Endothelial cell of umbilical vein (primary cell): ENCODE measurements around the gene SPINT3. TPM values are rescaled to one million over a fixed set of nuclear protein-coding genes. Genes with fewer than 3 reads are reported as not detected.

Experiments
- BruUV-seq: library from RNA; stranded (reverse); fragments of 400-500 nt; replicated peaks from 2 replicates; lab custom pipeline; 2021; lab: Mats Ljungman, UMichigan
- CTCF ChIA-PET: fragments of 300-600, 350-600 bp; sonication (Branson Sonifier 250); formaldehyde crosslinking; loops from one replicate; lab custom pipeline; 2021; ENCODE audit warnings: antibody characterized with exemption, inconsistent platforms; lab: Charles Lee
- POLR2A ChIA-PET: fragments of 300-600, 350-600 bp; sonication (Branson Sonifier 250); formaldehyde crosslinking; loops from one replicate; lab custom pipeline; 2021; ENCODE audit warnings: antibody characterized with exemption, inconsistent platforms; lab: Charles Lee
- DNase-seq: peaks from one replicate; pipeline ENCODE4 v3.0.0-alpha.2; 2011; ENCODE audit warnings: low read depth, low spot score
- FAIRE-seq: peaks from 2 replicates; lab custom pipeline; 2011; peaks lifted over from hg19 to GRCh38; lab: Jason Lieb, UNC
- H2AFZ ChIP-seq: 2 replicates; pipeline ENCODE4 v1.6.0; 2012; ENCODE audit warnings: low read depth, low read length, control low read depth, inconsistent platforms
- H3K27ac ChIP-seq: 2 replicates; pipeline ENCODE4 v1.5.1; 2011; ENCODE audit warnings: low read depth, mild to moderate bottlenecking, control low read depth, low read length, moderate library complexity; ENCODE audit not compliant: insufficient read depth
- H3K27me3 ChIP-seq, 2 experiments: 2 replicates each; pipeline versions ENCODE4 v1.6.0 to v1.6.1; 2011; ENCODE audit warnings: low read length in 2 of 2, mixed read lengths in 1 of 2; ENCODE audit not compliant: control insufficient read depth in 2 of 2, insufficient read depth in 2 of 2
- H3K36me3 ChIP-seq, 2 experiments: 2 replicates in 1 of 2; 3 replicates in 1 of 2; pipeline ENCODE4 v1.5.1; 2011; ENCODE audit warnings: low read length in 2 of 2, mild to moderate bottlenecking in 1 of 2, moderate library complexity in 1 of 2; ENCODE audit not compliant: control insufficient read depth in 2 of 2, insufficient read depth in 2 of 2; ENCODE audit errors: extremely low read depth in 1 of 2
- H3K4me1 ChIP-seq: 3 replicates; pipeline ENCODE4 v1.5.1; 2011; ENCODE audit warnings: mild to moderate bottlenecking, low read length; ENCODE audit not compliant: control insufficient read depth, insufficient read depth; ENCODE audit errors: extremely low read depth
- H3K4me2 ChIP-seq: 2 replicates; pipeline ENCODE4 v1.6.1; 2011; ENCODE audit warnings: low read length, control low read depth, mixed read lengths; ENCODE audit not compliant: insufficient read depth
- H3K4me3 ChIP-seq, 3 experiments: fragments of 200-600 bp in 1 of 3; sonication (generic), shearing (Covaris generic) in 1 of 3; replicated peaks in 1 of 3; 2 replicates each; pipeline ENCODE4 v1.5.1; 2011 to 2016; ENCODE audit warnings: control low read depth in 3 of 3, low read length in 3 of 3, mild to moderate bottlenecking in 2 of 3, inconsistent platforms in 1 of 3, low read depth in 1 of 3, moderate library complexity in 1 of 3; ENCODE audit not compliant: insufficient read depth in 1 of 3
- H3K79me2 ChIP-seq: 2 replicates; pipeline ENCODE4 v1.6.0; 2012; ENCODE audit warnings: low read length, inconsistent platforms; ENCODE audit not compliant: control insufficient read depth, insufficient read depth
- H3K9ac ChIP-seq: replicated peaks from 2 replicates; pipeline ENCODE3; 2011; ENCODE audit warnings: low read length, control low read depth; ENCODE audit not compliant: insufficient read depth; ENCODE audit errors: extremely low read depth
- H3K9me1 ChIP-seq: replicated peaks from 3 replicates; pipeline ENCODE4 v1.6.0; 2011; ENCODE audit warnings: mild to moderate bottlenecking, low read length; ENCODE audit not compliant: control insufficient read depth, insufficient read depth; ENCODE audit errors: extremely low read depth
- H3K9me3 ChIP-seq: replicated peaks from 2 replicates; pipeline ENCODE4 v1.5.1; 2012; ENCODE audit warnings: low read length, inconsistent platforms; ENCODE audit not compliant: control insufficient read depth, insufficient read depth
- H4K20me1 ChIP-seq: replicated peaks from 2 replicates; pipeline ENCODE3; 2011; ENCODE audit warnings: mild to moderate bottlenecking, low read length; ENCODE audit not compliant: control insufficient read depth, insufficient read depth; ENCODE audit errors: extremely low read depth
- CTCF ChIP-seq, 2 donors: IDR thresholded peaks; 1 replicate in 1 of 2; 2 replicates in 1 of 2; pipeline ENCODE4 v1.5.1; 2011; ENCODE audit warnings: low read length in 2 of 2, mild to moderate bottlenecking in 2 of 2, moderate library complexity in 2 of 2, control low read depth in 1 of 2, inconsistent platforms in 1 of 2, low read depth in 1 of 2; ENCODE audit not compliant: insufficient read depth in 1 of 2; ENCODE audit errors: extremely low read depth in 1 of 2
- EZH2 ChIP-seq: IDR thresholded peaks from 2 replicates; pipeline ENCODE4 v1.6.1; 2012; ENCODE audit warnings: borderline replicate concordance, low read depth, mild to moderate bottlenecking, moderate library complexity, low read length, inconsistent platforms; ENCODE audit not compliant: severe bottlenecking
- FOS ChIP-seq: IDR thresholded peaks from 2 replicates; pipeline ENCODE4 v1.6.1; 2011; ENCODE audit warnings: mild to moderate bottlenecking, low read length, moderate library complexity, borderline replicate concordance; ENCODE audit not compliant: insufficient read depth
- GATA2 ChIP-seq: IDR thresholded peaks from 2 replicates; pipeline ENCODE4 v1.7.0; 2011; ENCODE audit warnings: low read depth, mild to moderate bottlenecking, moderate library complexity, mixed read lengths, low read length; ENCODE audit not compliant: insufficient read length, insufficient read depth
- JUN ChIP-seq: IDR thresholded peaks from 2 replicates; pipeline ENCODE4 v1.6.1; 2011; ENCODE audit warnings: borderline replicate concordance, low read depth; ENCODE audit not compliant: insufficient read length, insufficient read depth
- MAX ChIP-seq: IDR thresholded peaks from 2 replicates; pipeline ENCODE4 v1.6.1; 2011; ENCODE audit not compliant: insufficient read depth, insufficient read length
- MYC ChIP-seq: IDR thresholded peaks from one replicate; pipeline ENCODE4 v1.6.1; 2011; ENCODE audit warnings: mild to moderate bottlenecking, low read depth, low read length
- POLR2A ChIP-seq: IDR thresholded peaks from 2 replicates; pipeline ENCODE4 v1.6.1; 2012; ENCODE audit warnings: low read depth, mild to moderate bottlenecking, control low read depth, low read length
- POLR2AphosphoS5 ChIP-seq: IDR thresholded peaks from 2 replicates; pipeline ENCODE4 v1.6.1; 2012; ENCODE audit warnings: low read depth, mild to moderate bottlenecking, control low read depth, low read length, moderate library complexity; ENCODE audit not compliant: insufficient read depth
- dilution Hi-C: fragments of 300-500 bp; cut with MboI; formaldehyde crosslinking; loops from one replicate; pipeline ENCODE4 v1.15.0; 2019; ENCODE audit warnings: low sequenced_read_pairs; ENCODE audit not compliant: extremely low pct_ligation_motif_present
- intact Hi-C: fragments of 100-400 bp; cut with micrococcal nuclease; formaldehyde crosslinking; loops from one replicate; pipeline ENCODE4 v1.10.0; 2022
- polyA plus RNA-seq, 4 experiments: library from polyadenylated mRNA; depleted of rRNA in 3 of 4; stranded (reverse) in 3 of 4; unstranded in 1 of 4; fragments of >200 nt; gene quantifications; 2 replicates each; pipeline versions ENCODE4 v1.2.1 to v1.2.3, GENCODE V29; 2011 to 2012; ENCODE audit warnings: missing spikeins in 1 of 4
- total RNA-seq: library from RNA; stranded (reverse); gene quantifications from 2 replicates; pipeline ENCODE4 v1.2.3, GENCODE V29; 2021

SPINT3 gene
- total and polyA plus RNA-seq, 2 donors (not counting 3 experiments of a cell fraction or from before 2014, with no cell fraction given) = not detected

GRCh38 chr20:45495501-45495941, 19.9 kb downstream of the SPINT3 start:
- no peak for DNase-seq
- H3K4me3 ChIP-seq = no peak overlapping the region
- no peaks in the 10 kb centered on the region for H4K20me1 ChIP-seq
- H3K27ac ChIP-seq = no peak overlapping the region
- H3K4me2 ChIP-seq = no peak overlapping the region
- H3K27me3 ChIP-seq = peaks cover 3% of the 10 kb centered on the region in 2 experiments
- dilution Hi-C loops (no loop called here), intact Hi-C loops (no loop called here)
- H3K36me3 ChIP-seq = no peaks in the 10 kb centered on the region
- H3K4me1 ChIP-seq = no peaks in the 10 kb centered on the region
- no peak overlapping the region for H2AFZ ChIP-seq
- BruUV-seq = no TSS peak
- TF ChIP-seq FOS = no peak
- no peak for TF ChIP-seq EZH2
- TF ChIP-seq JUN = no peak
- no peak for TF ChIP-seq MYC
- no peak for TF ChIP-seq POLR2A
- no peak for TF ChIP-seq CTCF (IDR thresholded peaks at IDR 0.05; ENCODE audit: extremely low read depth in 1 of 2, insufficient read depth in 1 of 2, low read depth in 1 of 2, low read length in 2 of 2)
- TF ChIP-seq GATA2 = no peak
- no peak for TF ChIP-seq MAX
- TF ChIP-seq POLR2AphosphoS5 = no peak
- ChIA-PET POLR2A (no interaction called here), CTCF (no interaction called here)
- no peak for FAIRE-seq
- no peak overlapping the region for H3K9ac ChIP-seq
- H3K79me2 ChIP-seq = no peaks in the 10 kb centered on the region
- H3K9me1 ChIP-seq = no peaks in the 10 kb centered on the region
- H3K9me3 ChIP-seq = no peaks in the 10 kb centered on the region
